Measurements from ENCODE around the gene TMUB1. TPM values are rescaled to one million over a fixed set of nuclear protein-coding genes. Genes with fewer than 3 reads are reported as not detected.
A peak's percentile ranks its signal among the peaks of the same experiment; 100 is the strongest.

TMUB1 gene
- total RNA-seq, 3 donors from 2014 or later (not counting 1 experiment from before 2014, with no cell fraction given) = 44.1 to 49.8 (median 47.3) TPM

GRCh38 chr7:151094675-151095074 is 11.4 kb upstream of the TMUB1 start:
- H3K4me1 Mint-ChIP-seq = peaks cover under 1 to 4% of the 10 kb centered on the region in 2 donors
- Histone ChIP-seq H3K36me3 (ENCODE audit: control insufficient read depth, insufficient read depth, low read length) (no peaks in the 10 kb centered on the region), H3K4me1 (ENCODE audit: control insufficient read depth, insufficient read depth, low read length) (peaks cover 7% of the 10 kb centered on the region), H3K27me3 (ENCODE audit: control insufficient read depth, insufficient read depth, low read length) (no peaks in the 10 kb centered on the region), H3K9me3 (ENCODE audit: control insufficient read depth, insufficient read depth, low read length) (no peaks in the 10 kb centered on the region), H3K27ac (ENCODE audit: low read length) (no peak overlapping the region), H3K4me3 (ENCODE audit: low read length) (no peak overlapping the region)
- no peak overlapping the region for H3K4me3 Mint-ChIP-seq
- ATAC-seq (no peak), DNase-seq (no peak)
- TF ChIP-seq CTCF (IDR thresholded peaks at IDR 0.05) = no peak
- intact Hi-C loops (cut with micrococcal nuclease) = no loop called here
- no peaks in the 10 kb centered on the region for H3K36me3 Mint-ChIP-seq
- no peaks in the 10 kb centered on the region for H3K9me3 Mint-ChIP-seq
- H3K27ac Mint-ChIP-seq = no peak overlapping the region
- no peaks in the 10 kb centered on the region for H3K27me3 Mint-ChIP-seq (ENCODE audit: low read depth in 2 of 2)
- WGBS (ENCODE audit: insufficient coverage) = 88% methylated on average over 5 of the region's 5 CpGs

- no peak for TF ChIP-seq CTCF (IDR thresholded peaks at IDR 0.05)
- no peak overlapping the region for H3K27ac ChIP-seq (ENCODE audit: low read length)
- Mint-ChIP-seq H3K4me3 (no peak overlapping the region), H3K27me3 (ENCODE audit: low read depth in 2 of 2) (no peaks in the 10 kb centered on the region), H3K36me3 (no peaks in the 10 kb centered on the region), H3K9me3 (no peaks in the 10 kb centered on the region), H3K27ac (no peak overlapping the region), H3K4me1 (peaks cover 10 to 13% of the 10 kb centered on the region in 2 donors)
- H3K9me3 ChIP-seq (ENCODE audit: control insufficient read depth, insufficient read depth, low read length) = no peaks in the 10 kb centered on the region
- H3K27me3 ChIP-seq (ENCODE audit: control insufficient read depth, insufficient read depth, low read length) = no peaks in the 10 kb centered on the region
- H3K4me3 ChIP-seq (ENCODE audit: low read length) = no peak overlapping the region
- no peaks in the 10 kb centered on the region for H3K36me3 ChIP-seq (ENCODE audit: control insufficient read depth, insufficient read depth, low read length)
- intact Hi-C loops (cut with micrococcal nuclease) = no loop called here
- peaks cover 16% of the 10 kb centered on the region for H3K4me1 ChIP-seq (ENCODE audit: control insufficient read depth, insufficient read depth, low read length)
- WGBS (ENCODE audit: insufficient coverage) = 95% methylated on average over 6 of the region's 6 CpGs
- ATAC-seq (no peak), DNase-seq (no peak)
These were observed 10.5 kb upstream of the TMUB1 start for GRCh38 chr7:151093748-151094147.

- no peaks in the 10 kb centered on the region for H3K9me3 Mint-ChIP-seq
- no peaks in the 10 kb centered on the region for H3K27me3 Mint-ChIP-seq (ENCODE audit: low read depth in 2 of 2)
- H3K27me3 ChIP-seq (ENCODE audit: control insufficient read depth, insufficient read depth, low read length) = no peaks in the 10 kb centered on the region
- peaks cover 32% of the 10 kb centered on the region for H3K4me1 ChIP-seq (ENCODE audit: control insufficient read depth, insufficient read depth, low read length)
- intact Hi-C loops (cut with micrococcal nuclease) = no loop called here
- TF ChIP-seq CTCF (IDR thresholded peaks at IDR 0.05) = no peak
- no peaks in the 10 kb centered on the region for H3K36me3 Mint-ChIP-seq
- H3K27ac ChIP-seq (ENCODE audit: low read length) = no peak overlapping the region
- H3K4me3 Mint-ChIP-seq = no peak overlapping the region
- no peaks in the 10 kb centered on the region for H3K36me3 ChIP-seq (ENCODE audit: control insufficient read depth, insufficient read depth, low read length)
- H3K4me3 ChIP-seq (ENCODE audit: low read length) = no peak overlapping the region
- no peak for DNase-seq
- H3K9me3 ChIP-seq (ENCODE audit: control insufficient read depth, insufficient read depth, low read length) = no peaks in the 10 kb centered on the region
- H3K27ac Mint-ChIP-seq = no peak overlapping the region
- WGBS (ENCODE audit: insufficient coverage) = 93% methylated on average over 14 of the region's 14 CpGs
- peaks cover 19 to 25% of the 10 kb centered on the region in 2 donors for H3K4me1 Mint-ChIP-seq
- no peak for ATAC-seq
These were observed 8.7 kb upstream of the TMUB1 start for GRCh38 chr7:151091988-151092387.

GRCh38 chr7:151091431-151091830 is 8.1 kb upstream of the TMUB1 start:
- no peak for TF ChIP-seq CTCF (IDR thresholded peaks at IDR 0.05)
- no peaks in the 10 kb centered on the region for H3K9me3 ChIP-seq (ENCODE audit: control insufficient read depth, insufficient read depth, low read length)
- H3K36me3 Mint-ChIP-seq = no peaks in the 10 kb centered on the region
- no peaks in the 10 kb centered on the region for H3K9me3 Mint-ChIP-seq
- DNase-seq = peak in 1 of 2 donors; percentile 47
- H3K27me3 Mint-ChIP-seq (ENCODE audit: low read depth in 2 of 2) = no peaks in the 10 kb centered on the region
- H3K4me3 ChIP-seq (ENCODE audit: low read length) = no peak overlapping the region
- peaks cover 19 to 26% of the 10 kb centered on the region in 2 donors for H3K4me1 Mint-ChIP-seq
- H3K27ac Mint-ChIP-seq = no peak overlapping the region
- H3K4me3 Mint-ChIP-seq = no peak overlapping the region
- WGBS (ENCODE audit: insufficient coverage) = 80% methylated on average over 6 of the region's 6 CpGs
- intact Hi-C loops (cut with micrococcal nuclease) = no loop called here
- ATAC-seq = no peak
- H3K36me3 ChIP-seq (ENCODE audit: control insufficient read depth, insufficient read depth, low read length) = no peaks in the 10 kb centered on the region
- peaks cover 34% of the 10 kb centered on the region for H3K4me1 ChIP-seq (ENCODE audit: control insufficient read depth, insufficient read depth, low read length)
- no peak overlapping the region for H3K27ac ChIP-seq (ENCODE audit: low read length)
- H3K27me3 ChIP-seq (ENCODE audit: control insufficient read depth, insufficient read depth, low read length) = no peaks in the 10 kb centered on the region

All from natural killer cell (primary cell).